ENCODE measurements around the gene SYNGR1.

DNA sequence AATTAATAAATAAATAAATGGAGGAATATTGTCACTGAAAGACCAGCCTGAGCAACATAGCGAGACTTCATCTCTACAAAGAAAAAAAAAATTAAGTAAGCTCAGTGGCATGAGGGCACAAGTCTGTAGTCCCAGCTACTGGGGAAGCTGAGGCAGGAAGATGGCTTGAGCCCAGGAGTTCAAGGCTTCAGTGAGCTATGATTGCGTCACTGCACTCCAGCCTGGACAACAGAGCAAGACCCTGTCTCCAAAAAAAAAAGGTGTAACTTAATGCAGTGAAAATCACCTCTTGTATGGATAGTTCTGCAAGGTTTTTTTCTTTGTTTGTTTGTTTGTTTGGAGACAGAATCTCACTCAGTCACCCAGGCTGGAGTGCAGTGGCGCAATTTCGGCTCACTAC lies 4.6 kb upstream of the SYNGR1 start:
- TF ChIP-seq RAD21 (conservative IDR thresholded peaks at IDR 0.05 in 1 of 2, IDR thresholded peaks at IDR 0.05 in 1 of 2) (no peak), ZFP36 (IDR thresholded peaks at IDR 0.05; ENCODE audit: borderline replicate concordance, partially characterized antibody) (no peak), POLR2A (IDR thresholded peaks at IDR 0.05; ENCODE audit: low read length) (no peak), CTCF (IDR thresholded peaks at IDR 0.05) (no peak), ELK1 (IDR thresholded peaks at IDR 0.05; ENCODE audit: low read depth, low read length) (no peak), USF2 (IDR thresholded peaks at IDR 0.05) (no peak), ESRRA (IDR thresholded peaks at IDR 0.05; ENCODE audit: borderline replicate concordance, low read length) (no peak), MYC (IDR thresholded peaks at IDR 0.05; ENCODE audit: borderline replicate concordance, low read length) (no peak), KDM1A (IDR thresholded peaks at IDR 0.05; ENCODE audit: low read depth) (no peak), FOXS1 (CRISPR knock-in tag; IDR thresholded peaks at IDR 0.05) (no peak), FOSL2 (IDR thresholded peaks at IDR 0.05) (no peak), FOSL2 (CRISPR knock-in tag; IDR thresholded peaks at IDR 0.05) (no peak)
- TF ChIP-seq, protein P1, sequence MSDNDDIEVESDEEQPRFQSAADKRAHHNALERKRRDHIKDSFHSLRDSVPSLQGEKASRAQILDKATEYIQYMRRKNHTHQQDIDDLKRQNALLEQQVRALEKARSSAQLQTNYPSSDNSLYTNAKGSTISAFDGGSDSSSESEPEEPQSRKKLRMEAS (IDR thresholded peaks at IDR 0.05), result no peak

All from A549 (cell line).